HG02798 (cell line): ENCODE measurements around the gene AGPS.

Experiments
- ATAC-seq: cut with Tn5 transposase; IDR thresholded peaks from one replicate; pipeline ENCODE4 v1.9.1; 2021; ENCODE audit warnings: mild to moderate bottlenecking; ENCODE audit not compliant: unreplicated experiment, poor library complexity

Gene AGPS

GRCh38 chr2:177383935-177384334 lies 8.6 kb upstream of the AGPS start:
- no peak for ATAC-seq

- no peak for ATAC-seq
These were observed 7.4 kb upstream of the AGPS start for GRCh38 chr2:177385151-177385550.

- ATAC-seq: no peak
These were observed 676 bp upstream of the AGPS start for GRCh38 chr2:177391822-177392372.

GRCh38 chr2:177393203-177393755 lies 706 bp downstream of the AGPS start:
- ATAC-seq: no peak

- no peak for ATAC-seq
These were observed 1.4 kb downstream of the AGPS start for GRCh38 chr2:177393824-177394593.

GRCh38 chr2:177394594-177394973 lies 2.0 kb downstream of the AGPS start:
- ATAC-seq: no peak

- no peak for ATAC-seq
These were observed 2.9 kb downstream of the AGPS start for GRCh38 chr2:177395351-177396065.

GRCh38 chr2:177396703-177397460 lies 4.3 kb downstream of the AGPS start:
- ATAC-seq: no peak

GRCh38 chr2:177397481-177398289 lies 5.1 kb downstream of the AGPS start:
- ATAC-seq: no peak

- ATAC-seq: no peak
These were observed 5.7 kb downstream of the AGPS start for GRCh38 chr2:177398290-177398683.

- no peak for ATAC-seq
These were observed 6.2 kb downstream of the AGPS start for GRCh38 chr2:177398791-177399190.

GRCh38 chr2:177399376-177399775 lies 6.8 kb downstream of the AGPS start:
- no peak for ATAC-seq

GRCh38 chr2:177400337-177400923 lies 7.9 kb downstream of the AGPS start:
- ATAC-seq: peak; percentile 33

GRCh38 chr2:177402096-177402495 lies 9.5 kb downstream of the AGPS start:
- no peak for ATAC-seq

- no peak for ATAC-seq
These were observed 11.3 kb downstream of the AGPS start for GRCh38 chr2:177403838-177404237.

GRCh38 chr2:177404243-177404642 lies 11.7 kb downstream of the AGPS start:
- ATAC-seq: no peak

GRCh38 chr2:177405029-177405692 lies 12.6 kb downstream of the AGPS start:
- ATAC-seq: no peak

GRCh38 chr2:177406182-177406581 lies 13.6 kb downstream of the AGPS start:
- ATAC-seq: no peak

GRCh38 chr2:177407031-177407430 lies 14.5 kb downstream of the AGPS start:
- no peak for ATAC-seq
